22Rv1 (cell line): Measurements from ENCODE around the gene GTPBP1.

ENCODE experiments used
- CTCF ChIP-seq: fragments of 450-650 bp; IDR thresholded peaks from 2 replicates; pipeline ENCODE4 v1.5.1; 2017; ENCODE audit warnings: mild to moderate bottlenecking
- ZFX ChIP-seq: fragments of 450-650 bp; IDR thresholded peaks from 2 replicates; pipeline ENCODE4 v1.6.1; 2017; ENCODE audit warnings: antibody characterized with exemption, borderline replicate concordance

- TF ChIP-seq CTCF (no peak), ZFX (no peak)
Observed at GRCh38 chr22:38717244-38717643, 11.5 kb downstream of the GTPBP1 start.
